T47D (cell line): Measurements from ENCODE around the gene FBXL7.

Experiments used
- DNase-seq, 2 experiments: peaks; one replicate each; pipeline versions ENCODE4 v3.0.0 to v3.0.0-alpha.2; 2011 to 2012; ENCODE audit warnings: low read depth in 1 of 2, low spot score in 1 of 2
- JUND ChIP-seq: IDR thresholded peaks from 2 replicates; pipeline ENCODE4 v1.6.1; 2012; ENCODE audit warnings: low read depth
- in situ Hi-C: cut with HindIII; loops from 2 replicates; pipeline ENCODE4 v1.10.0; 2016; ENCODE audit warnings: low sequenced_read_pairs, low pct_unique_long_range_greater_than_20kb

FBXL7 gene

DNA sequence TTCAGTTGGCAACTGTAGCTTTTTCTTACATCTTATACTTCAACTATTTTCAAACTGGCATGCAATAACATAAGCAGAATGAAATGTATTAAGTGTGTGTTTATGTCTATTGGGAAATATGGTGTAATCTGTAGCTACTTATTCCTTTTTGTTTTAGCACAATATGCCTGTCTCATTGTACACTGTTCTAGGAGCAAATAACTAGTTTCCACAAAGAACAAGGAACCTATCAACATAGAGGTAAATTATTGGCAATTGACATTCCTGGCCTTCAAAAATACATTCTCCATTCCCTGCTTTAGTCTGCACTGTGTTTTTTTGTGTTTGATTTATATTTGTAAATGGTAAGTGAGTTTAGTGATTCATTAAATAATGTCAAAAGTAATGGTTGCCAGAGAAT lies 75.7 kb downstream of the FBXL7 start:
- DNase-seq: no peak
- in situ Hi-C loops: no loop called here
- TF ChIP-seq JUND: no peak

GRCh38 chr5:15577132-15577531 lies 77.2 kb downstream of the FBXL7 start:
- in situ Hi-C loops: no loop called here
- no peak for TF ChIP-seq JUND
- DNase-seq: no peak

GRCh38 chr5:15577831-15578230 lies 77.9 kb downstream of the FBXL7 start:
- no peak for TF ChIP-seq JUND
- in situ Hi-C loops: no loop called here
- DNase-seq: no peak

DNA sequence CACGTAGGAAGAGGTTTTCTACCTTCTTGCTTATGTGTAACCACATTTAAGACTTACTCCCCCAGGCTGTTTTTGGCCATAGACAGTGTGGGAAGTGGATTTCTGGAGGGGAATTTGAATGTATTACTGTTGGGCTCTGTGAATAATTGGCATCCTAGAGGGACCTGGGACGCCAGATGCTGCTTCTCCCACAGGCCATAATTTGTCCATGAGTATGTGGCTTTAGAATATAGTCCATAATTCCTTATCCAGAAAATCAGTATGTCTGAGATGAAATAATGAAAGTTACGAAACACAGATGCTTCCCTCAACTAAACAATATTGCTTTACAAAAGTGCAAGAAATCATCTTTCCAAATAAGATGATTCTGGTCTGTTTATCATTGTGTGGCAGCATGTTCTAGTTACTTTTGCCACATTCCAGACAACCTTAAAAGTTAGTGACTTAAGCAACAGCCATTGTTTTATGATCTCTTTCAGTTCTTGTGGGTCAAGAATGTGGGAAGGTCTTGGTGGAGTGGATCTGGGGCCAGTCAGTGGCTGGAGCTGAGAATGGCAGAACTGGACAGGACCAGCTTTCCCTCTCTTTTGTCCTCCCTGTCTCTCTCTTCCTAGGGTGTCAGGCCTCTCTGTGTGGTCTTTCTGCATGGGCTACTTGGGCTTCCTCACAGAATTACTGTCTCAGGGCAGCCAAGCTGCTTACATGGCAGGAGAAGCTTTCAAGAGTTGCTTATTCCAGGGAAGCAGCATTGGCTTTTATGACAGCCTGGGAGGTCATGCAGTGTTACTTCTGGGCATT lies 79.4 kb downstream of the FBXL7 start:
- DNase-seq: no peak
- no peak for TF ChIP-seq JUND
- in situ Hi-C loops: no loop called here

GRCh38 chr5:15584528-15584927 lies 84.5 kb downstream of the FBXL7 start:
- no peak for TF ChIP-seq JUND
- in situ Hi-C loops: no loop called here
- no peak for DNase-seq

GRCh38 chr5:15585128-15585527 lies 85.1 kb downstream of the FBXL7 start:
- TF ChIP-seq JUND: no peak
- no peak for DNase-seq
- in situ Hi-C loops: no loop called here

DNA sequence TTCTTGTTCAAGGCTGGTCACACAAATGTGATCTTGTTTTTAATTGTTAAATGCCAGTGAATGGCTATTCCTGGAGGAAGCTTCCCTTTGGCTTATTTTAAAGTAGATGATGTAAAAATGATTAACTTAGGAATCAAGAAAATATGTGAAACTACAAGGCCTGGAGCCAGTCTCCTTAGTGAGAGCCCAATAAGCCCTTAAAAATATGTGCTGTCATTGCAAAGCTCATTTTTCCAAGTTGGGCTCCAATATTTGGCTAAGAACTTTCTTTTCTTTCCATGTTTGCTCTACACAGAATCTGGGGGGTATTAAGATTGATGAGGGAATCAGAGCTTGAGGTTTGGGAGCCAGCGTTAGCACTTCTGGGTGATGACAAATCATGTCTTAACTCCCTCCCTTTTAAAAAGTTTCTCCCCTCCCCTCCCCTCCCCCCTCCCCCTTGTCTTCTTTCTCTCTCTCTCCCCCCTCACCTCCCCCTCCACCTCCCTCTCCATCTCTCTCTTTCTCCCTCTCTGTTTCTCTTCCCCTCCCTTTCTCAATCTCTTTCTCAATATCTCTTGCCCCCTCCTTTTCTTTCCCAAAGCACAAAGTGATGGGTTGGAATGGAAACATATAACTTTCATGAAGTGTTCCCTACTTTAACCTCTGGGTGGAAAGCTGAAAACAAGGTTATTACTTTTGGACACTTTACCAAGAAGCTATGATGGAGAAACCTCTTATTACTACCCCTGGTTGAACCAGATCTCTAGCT lies 86.0 kb downstream of the FBXL7 start:
- no peak for DNase-seq
- no peak for TF ChIP-seq JUND
- in situ Hi-C loops: no loop called here

GRCh38 chr5:15587916-15588315 lies 87.9 kb downstream of the FBXL7 start:
- in situ Hi-C loops: no loop called here
- no peak for DNase-seq
- TF ChIP-seq JUND: no peak

DNA sequence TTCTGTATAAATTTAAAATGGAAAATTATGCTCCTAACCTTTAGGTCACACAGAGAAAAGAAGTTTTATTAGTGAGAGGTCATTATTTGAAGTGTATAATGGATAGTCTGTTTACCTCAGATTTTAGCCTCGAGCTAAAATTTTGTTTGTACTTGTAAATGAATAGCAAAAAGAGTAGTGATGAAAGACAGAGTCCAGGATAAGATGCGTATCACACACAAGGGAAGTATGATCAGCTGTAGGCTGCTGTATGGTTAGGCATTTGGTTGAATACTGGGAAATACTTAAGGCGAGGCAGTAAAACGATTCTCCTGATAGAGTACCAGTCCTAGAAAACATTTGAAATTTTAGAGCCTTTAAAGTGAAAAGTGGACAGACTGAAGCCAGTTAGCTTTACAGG lies 92.7 kb downstream of the FBXL7 start:
- in situ Hi-C loops: no loop called here
- no peak for TF ChIP-seq JUND
- no peak for DNase-seq

GRCh38 chr5:15594977-15595568 lies 95.1 kb downstream of the FBXL7 start:
- in situ Hi-C loops: no loop called here
- no peak for DNase-seq
- no peak for TF ChIP-seq JUND

DNA sequence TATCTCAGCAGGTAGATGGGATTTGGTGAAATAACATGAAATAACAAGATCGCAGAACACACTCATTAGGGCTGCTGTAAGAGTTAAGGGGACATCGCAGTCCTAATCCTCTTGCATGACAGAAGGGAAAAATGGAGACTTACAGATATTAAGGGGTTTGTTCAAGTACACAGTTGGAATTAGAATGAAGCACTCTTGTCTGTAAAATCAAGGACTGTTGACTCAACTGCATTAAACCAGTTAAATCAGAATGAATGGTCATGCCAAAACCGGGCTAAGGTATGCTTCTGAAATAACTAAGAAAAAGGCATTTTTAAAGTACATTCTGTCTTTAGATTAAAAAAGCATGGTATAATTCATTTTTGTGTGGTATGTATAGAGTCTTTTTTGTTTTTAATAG lies 95.9 kb downstream of the FBXL7 start:
- in situ Hi-C loops: no loop called here
- DNase-seq: no peak
- TF ChIP-seq JUND: no peak

- TF ChIP-seq JUND: no peak
- in situ Hi-C loops: no loop called here
- DNase-seq: no peak
Observed at GRCh38 chr5:15596936-15597335, 97.0 kb downstream of the FBXL7 start.

DNA sequence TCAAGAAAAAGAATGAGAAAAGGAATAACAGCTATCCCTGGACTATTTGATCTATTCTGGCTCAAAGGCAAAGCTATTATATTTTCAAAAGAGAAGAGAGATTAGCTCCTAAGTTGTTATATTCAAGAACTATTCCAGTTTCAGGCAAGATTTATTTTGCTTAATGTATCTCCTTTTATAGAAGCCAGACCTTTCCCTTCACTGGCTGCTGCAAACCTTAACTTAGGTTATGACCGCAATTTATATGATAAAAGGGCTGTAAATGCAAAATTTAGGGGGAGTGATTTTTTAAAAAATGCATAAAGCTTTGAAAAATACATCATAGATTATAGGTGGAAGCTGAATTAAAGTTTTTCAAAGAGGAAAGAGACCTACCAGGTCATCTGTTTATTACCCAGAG lies 97.8 kb downstream of the FBXL7 start:
- in situ Hi-C loops: no loop called here
- DNase-seq: no peak
- no peak for TF ChIP-seq JUND
